Measurements from ENCODE around the gene UBAC1.
"Not testable (repeated sequence)": the region's sequence is repeated elsewhere in the genome, so short reads cannot be mapped to it uniquely, and the experiment has no call there.

UBAC1 gene

DNA sequence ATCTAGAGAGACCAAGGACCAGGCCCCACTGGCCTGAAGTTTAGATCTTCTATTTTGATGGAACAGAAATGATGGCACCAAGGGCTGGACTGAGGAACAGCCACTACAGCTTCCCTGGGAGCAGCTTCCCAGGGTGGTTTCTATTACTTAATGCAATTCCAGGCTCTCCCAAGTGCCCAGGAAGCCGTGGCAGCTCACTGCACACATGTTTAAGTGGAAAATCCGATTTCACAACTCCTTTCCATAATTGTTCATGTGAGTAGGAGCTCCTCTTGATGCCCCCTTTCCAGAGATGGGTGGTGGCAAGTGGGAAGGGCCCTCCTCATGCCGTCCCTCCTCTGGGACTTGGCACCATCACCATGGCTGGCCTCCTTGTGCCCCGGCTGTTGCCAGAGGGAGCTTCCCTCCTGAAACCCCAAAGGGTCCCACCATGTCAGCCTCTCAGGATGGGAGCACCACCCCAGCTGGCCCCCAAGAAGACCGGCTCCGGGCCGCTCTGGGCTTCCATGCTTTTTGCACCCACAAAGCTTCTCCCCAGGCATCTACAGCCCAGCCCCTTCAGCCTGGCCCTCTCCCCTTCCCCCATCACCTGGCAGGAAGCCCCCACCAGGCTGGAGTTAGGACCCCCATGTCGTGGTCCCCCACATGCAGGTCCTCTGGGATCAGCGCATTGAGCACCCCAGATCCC, 9.1 kb upstream of the UBAC1 start:
- Histone ChIP-seq H3K4me3 (ENCODE audit: low read depth in 1 of 5, low read length in 5 of 5) (no peak overlapping the region), H3K36me3 (ENCODE audit: control insufficient read depth in 5 of 5, insufficient read depth in 5 of 5, low read length in 5 of 5) (no peaks in the 10 kb centered on the region), H3K9ac (ENCODE audit: low read length in 5 of 5) (no peak overlapping the region), H3K27me3 (ENCODE audit: control insufficient read depth in 5 of 5, insufficient read depth in 4 of 5, low read length in 5 of 5) (peaks cover 0 to 2% (median 0%) of the 10 kb centered on the region in 5 donors), H3K27ac (ENCODE audit: low read depth, low read length) (no peak overlapping the region), H3K9me3 (ENCODE audit: control insufficient read depth in 5 of 5, low read length in 5 of 5) (no peaks in the 10 kb centered on the region), H3K4me1 (ENCODE audit: control insufficient read depth in 5 of 5, insufficient read depth in 5 of 5, low read length in 5 of 5) (peaks cover 5 to 39% (median 27%) of the 10 kb centered on the region in 5 donors)

DNA sequence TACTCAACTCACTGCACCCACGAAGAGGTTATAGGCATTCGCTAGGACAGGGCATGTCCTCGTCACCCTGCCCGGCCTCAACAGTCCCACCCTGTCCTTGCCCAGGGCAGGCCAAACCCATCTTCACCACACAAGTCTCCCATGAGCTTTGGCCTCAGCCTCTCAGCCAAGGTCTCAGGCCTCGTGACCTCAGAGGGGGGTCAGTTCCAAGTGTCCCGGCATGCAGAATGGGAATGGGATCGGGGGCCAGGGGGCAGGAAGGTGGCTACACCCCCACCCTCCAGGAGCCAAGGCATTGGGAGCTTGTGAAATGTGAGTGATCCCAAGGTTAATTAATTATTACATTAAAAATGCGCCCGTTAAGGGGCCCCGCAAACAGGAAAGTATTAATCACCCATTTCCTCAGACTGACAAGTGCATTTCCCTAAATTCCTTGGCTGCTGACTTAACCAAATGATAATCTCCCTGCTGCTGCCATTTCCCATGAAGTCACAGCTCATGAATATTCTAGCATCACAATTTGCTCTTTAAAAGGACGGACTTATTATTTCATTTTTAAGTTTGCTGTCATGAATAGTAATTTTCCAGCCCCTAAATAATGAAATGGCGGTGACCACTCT, 8.0 kb upstream of the UBAC1 start:
- no peaks in the 10 kb centered on the region for H3K9me3 ChIP-seq (ENCODE audit: control insufficient read depth in 5 of 5, low read length in 5 of 5)
- no peak overlapping the region for H3K4me3 ChIP-seq (ENCODE audit: low read depth in 1 of 5, low read length in 5 of 5)
- H3K27ac ChIP-seq (ENCODE audit: low read depth, low read length): peak overlapping the region; percentile 30

DNA sequence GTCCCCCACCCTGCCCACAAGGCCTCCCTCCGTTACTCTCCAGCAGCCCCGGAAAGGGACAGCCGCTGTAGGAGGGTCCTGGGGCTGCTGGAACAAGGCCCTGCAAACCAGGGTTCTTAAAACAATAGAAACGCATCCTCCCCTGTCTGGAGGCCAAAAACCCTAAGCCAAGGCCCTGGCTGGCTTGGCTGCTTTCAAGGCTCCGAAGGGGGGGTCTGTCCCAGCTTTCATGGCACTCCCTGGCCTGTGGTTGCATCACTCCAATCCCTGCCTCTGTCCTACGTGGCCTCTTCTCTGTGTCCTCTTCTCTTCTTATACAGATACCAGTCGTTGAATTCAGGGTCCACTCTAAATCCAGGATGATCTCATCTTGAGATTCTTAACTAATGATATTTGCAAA, 7.4 kb upstream of the UBAC1 start:
- Histone ChIP-seq H3K4me3 (ENCODE audit: low read depth in 1 of 5, low read length in 5 of 5) (no peak overlapping the region), H3K36me3 (ENCODE audit: control insufficient read depth in 5 of 5, insufficient read depth in 5 of 5, low read length in 5 of 5) (no peaks in the 10 kb centered on the region), H3K27ac (ENCODE audit: low read depth, low read length) (peak overlapping the region; percentile 30), H3K9ac (ENCODE audit: low read length in 5 of 5) (no peak overlapping the region), H3K9me3 (ENCODE audit: control insufficient read depth in 5 of 5, low read length in 5 of 5) (no peaks in the 10 kb centered on the region), H3K4me1 (ENCODE audit: control insufficient read depth in 5 of 5, insufficient read depth in 5 of 5, low read length in 5 of 5) (peaks cover 5 to 38% (median 25%) of the 10 kb centered on the region in 5 donors), H3K27me3 (ENCODE audit: control insufficient read depth in 5 of 5, insufficient read depth in 4 of 5, low read length in 5 of 5) (peaks cover 0 to 2% (median 0%) of the 10 kb centered on the region in 5 donors)

More for the DNA sequence above, 8.0 kb upstream of the UBAC1 start:
- H3K9ac ChIP-seq (ENCODE audit: low read length in 5 of 5): no peak overlapping the region
- peaks cover 5 to 44% (median 27%) of the 10 kb centered on the region in 5 donors for H3K4me1 ChIP-seq (ENCODE audit: control insufficient read depth in 5 of 5, insufficient read depth in 5 of 5, low read length in 5 of 5)
- peaks cover 0 to 2% (median 0%) of the 10 kb centered on the region in 5 donors for H3K27me3 ChIP-seq (ENCODE audit: control insufficient read depth in 5 of 5, insufficient read depth in 4 of 5, low read length in 5 of 5)
- no peaks in the 10 kb centered on the region for H3K36me3 ChIP-seq (ENCODE audit: control insufficient read depth in 5 of 5, insufficient read depth in 5 of 5, low read length in 5 of 5)

GRCh38 chr9:135968083-135968476, 6.9 kb upstream of the UBAC1 start:
- Histone ChIP-seq H3K4me3 (ENCODE audit: low read depth in 1 of 5, low read length in 5 of 5) (no peak overlapping the region), H3K27me3 (ENCODE audit: control insufficient read depth in 5 of 5, insufficient read depth in 4 of 5, low read length in 5 of 5) (peaks cover 0 to 2% (median 0%) of the 10 kb centered on the region in 5 donors), H3K4me1 (ENCODE audit: control insufficient read depth in 5 of 5, insufficient read depth in 5 of 5, low read length in 5 of 5) (peaks cover 5 to 33% (median 19%) of the 10 kb centered on the region in 5 donors), H3K36me3 (ENCODE audit: control insufficient read depth in 5 of 5, insufficient read depth in 5 of 5, low read length in 5 of 5) (no peaks in the 10 kb centered on the region), H3K9me3 (ENCODE audit: control insufficient read depth in 5 of 5, low read length in 5 of 5) (no peaks in the 10 kb centered on the region), H3K9ac (ENCODE audit: low read length in 5 of 5) (no peak overlapping the region), H3K27ac (ENCODE audit: low read depth, low read length) (no peak overlapping the region)

DNA sequence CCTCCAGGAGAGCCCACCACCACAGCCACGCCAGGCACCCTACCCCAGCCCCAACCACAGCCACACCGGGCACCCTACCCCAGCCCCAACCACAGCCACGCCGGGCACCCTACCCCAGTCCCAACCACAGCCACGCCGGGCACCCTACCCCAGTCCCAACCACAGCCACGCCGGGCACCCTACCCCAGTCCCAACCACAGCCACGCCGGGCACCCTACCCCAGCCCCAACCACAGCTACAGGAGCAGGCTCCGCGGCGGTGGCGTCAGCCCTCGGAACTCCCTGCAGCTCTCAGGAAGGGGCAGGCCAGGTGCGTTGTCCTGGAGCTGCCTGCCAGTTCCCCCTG, 5.7 kb upstream of the UBAC1 start:
- not testable (repeated sequence) for H3K4me3 ChIP-seq (ENCODE audit: low read depth in 1 of 5, low read length in 5 of 5); H3K9me3 ChIP-seq (ENCODE audit: control insufficient read depth in 5 of 5, low read length in 5 of 5); H3K9ac ChIP-seq (ENCODE audit: low read length in 5 of 5); H3K36me3 ChIP-seq (ENCODE audit: control insufficient read depth in 5 of 5, insufficient read depth in 5 of 5, low read length in 5 of 5); H3K27ac ChIP-seq (ENCODE audit: low read depth, low read length); H3K27me3 ChIP-seq (ENCODE audit: control insufficient read depth in 5 of 5, insufficient read depth in 4 of 5, low read length in 5 of 5)
- H3K4me1 ChIP-seq (ENCODE audit: control insufficient read depth in 5 of 5, insufficient read depth in 5 of 5, low read length in 5 of 5): peaks cover 5 to 32% (median 19%) of the 10 kb centered on the region in 5 donors

GRCh38 chr9:135965124-135965756, 4.1 kb upstream of the UBAC1 start:
- Histone ChIP-seq H3K27me3 (ENCODE audit: control insufficient read depth in 5 of 5, insufficient read depth in 4 of 5, low read length in 5 of 5) (peaks cover 0 to 1% (median 0%) of the 10 kb centered on the region in 5 donors), H3K9me3 (ENCODE audit: control insufficient read depth in 5 of 5, low read length in 5 of 5) (no peaks in the 10 kb centered on the region), H3K4me3 (ENCODE audit: low read depth in 1 of 5, low read length in 5 of 5) (no peak overlapping the region), H3K36me3 (ENCODE audit: control insufficient read depth in 5 of 5, insufficient read depth in 5 of 5, low read length in 5 of 5) (no peaks in the 10 kb centered on the region), H3K9ac (ENCODE audit: low read length in 5 of 5) (no peak overlapping the region), H3K27ac (ENCODE audit: low read depth, low read length) (no peak overlapping the region), H3K4me1 (ENCODE audit: control insufficient read depth in 5 of 5, insufficient read depth in 5 of 5, low read length in 5 of 5) (peaks cover 5 to 39% (median 28%) of the 10 kb centered on the region in 5 donors)

- H3K9ac ChIP-seq (ENCODE audit: low read length in 5 of 5): no peak overlapping the region
- no peak overlapping the region for H3K27ac ChIP-seq (ENCODE audit: low read depth, low read length)
- H3K36me3 ChIP-seq (ENCODE audit: control insufficient read depth in 5 of 5, insufficient read depth in 5 of 5, low read length in 5 of 5): no peaks in the 10 kb centered on the region
- H3K4me3 ChIP-seq (ENCODE audit: low read depth in 1 of 5, low read length in 5 of 5): no peak overlapping the region
- H3K4me1 ChIP-seq (ENCODE audit: control insufficient read depth in 5 of 5, insufficient read depth in 5 of 5, low read length in 5 of 5): peaks cover 11 to 38% (median 37%) of the 10 kb centered on the region in 5 donors
- no peaks in the 10 kb centered on the region for H3K27me3 ChIP-seq (ENCODE audit: control insufficient read depth in 5 of 5, insufficient read depth in 4 of 5, low read length in 5 of 5)
- no peaks in the 10 kb centered on the region for H3K9me3 ChIP-seq (ENCODE audit: control insufficient read depth in 5 of 5, low read length in 5 of 5)
Measured at GRCh38 chr9:135963938-135964337, 2.8 kb upstream of the UBAC1 start.

- Histone ChIP-seq H3K9ac (ENCODE audit: low read length in 5 of 5) (no peak overlapping the region), H3K9me3 (ENCODE audit: control insufficient read depth in 5 of 5, low read length in 5 of 5) (no peaks in the 10 kb centered on the region), H3K27ac (ENCODE audit: low read depth, low read length) (no peak overlapping the region), H3K36me3 (ENCODE audit: control insufficient read depth in 5 of 5, insufficient read depth in 5 of 5, low read length in 5 of 5) (no peaks in the 10 kb centered on the region), H3K27me3 (ENCODE audit: control insufficient read depth in 5 of 5, insufficient read depth in 4 of 5, low read length in 5 of 5) (no peaks in the 10 kb centered on the region), H3K4me1 (ENCODE audit: control insufficient read depth in 5 of 5, insufficient read depth in 5 of 5, low read length in 5 of 5) (peaks cover 8 to 38% (median 37%) of the 10 kb centered on the region in 5 donors), H3K4me3 (ENCODE audit: low read depth in 1 of 5, low read length in 5 of 5) (no peak overlapping the region)
Measured at GRCh38 chr9:135963338-135963737, 2.2 kb upstream of the UBAC1 start.

DNA sequence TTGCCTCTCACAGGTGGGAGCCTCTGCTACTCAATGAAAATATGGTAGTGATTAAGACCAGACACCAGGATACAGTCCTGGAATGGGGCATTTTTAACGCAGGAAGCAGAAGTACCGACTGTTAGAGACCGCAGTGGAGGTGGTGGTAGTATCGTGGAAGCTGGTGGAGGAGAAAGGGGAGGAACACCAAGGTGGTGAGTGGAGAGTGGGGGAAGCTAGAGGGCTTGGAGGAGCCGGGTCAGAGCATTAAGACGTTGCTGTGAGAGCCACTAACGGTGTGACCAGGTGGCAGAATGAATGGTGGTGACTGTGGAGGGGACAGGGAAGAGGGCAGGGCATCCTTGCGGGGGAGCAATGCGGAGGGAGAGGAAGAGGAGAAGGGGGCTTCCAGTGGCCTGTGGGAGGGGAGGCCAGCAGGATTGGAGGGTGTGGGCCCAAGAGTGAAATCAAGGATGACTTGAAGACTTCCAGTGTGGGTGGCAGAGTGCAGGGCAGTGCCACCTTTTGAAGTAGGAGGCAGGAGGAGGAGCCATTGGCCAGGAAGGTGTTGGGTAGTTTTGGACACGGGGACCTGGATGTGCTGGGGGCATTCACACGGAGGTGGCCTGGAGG, 1.6 kb upstream of the UBAC1 start:
- Histone ChIP-seq H3K9me3 (ENCODE audit: control insufficient read depth in 5 of 5, low read length in 5 of 5) (no peaks in the 10 kb centered on the region), H3K27me3 (ENCODE audit: control insufficient read depth in 5 of 5, insufficient read depth in 4 of 5, low read length in 5 of 5) (no peaks in the 10 kb centered on the region), H3K36me3 (ENCODE audit: control insufficient read depth in 5 of 5, insufficient read depth in 5 of 5, low read length in 5 of 5) (no peaks in the 10 kb centered on the region), H3K27ac (ENCODE audit: low read depth, low read length) (no peak overlapping the region), H3K9ac (ENCODE audit: low read length in 5 of 5) (no peak overlapping the region), H3K4me3 (ENCODE audit: low read depth in 1 of 5, low read length in 5 of 5) (no peak overlapping the region), H3K4me1 (ENCODE audit: control insufficient read depth in 5 of 5, insufficient read depth in 5 of 5, low read length in 5 of 5) (peaks cover 6 to 36% (median 33%) of the 10 kb centered on the region in 5 donors)

Data from subcutaneous abdominal adipose tissue (tissue), 5 donors.